ENCODE measurements around the gene IRF2BP2. TPM values are rescaled to one million over a fixed set of nuclear protein-coding genes. Genes with fewer than 3 reads are reported as not detected.

Gene IRF2BP2
- total and polyA plus RNA-seq, 11 donors = 36.1 to 126 (median 80.1) TPM

DNA sequence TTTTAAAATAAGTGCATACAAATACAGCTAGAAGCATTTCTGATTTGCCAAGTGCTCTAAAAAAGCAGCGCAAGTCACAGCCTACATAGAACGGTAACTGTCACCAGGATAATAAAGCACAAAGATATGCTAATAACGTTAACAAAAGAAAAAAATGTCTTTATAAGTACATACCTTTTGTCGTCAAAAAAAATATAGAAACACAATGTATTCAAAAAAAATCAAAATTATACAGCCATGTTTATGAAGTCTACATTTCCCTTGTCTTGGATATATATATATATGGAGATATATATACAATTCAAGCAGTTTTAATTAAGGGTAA lies 3.2 kb downstream of the IRF2BP2 start:
- Histone ChIP-seq H3K9me3 (no peaks in the 10 kb centered on the region), H3K36me3 (peaks cover 3 to 65% (median 36%) of the 10 kb centered on the region in 9 donors), H3K27ac (peak overlapping the region; percentile 88 to 100 (median 99)), H3K4me3 (peak overlapping the region; percentile 64 to 95 (median 85)), H3K27me3 (no peaks in the 10 kb centered on the region), H3K4me1 (peaks cover 14 to 48% (median 29%) of the 10 kb centered on the region in 12 donors)
- no peak for ATAC-seq
- intact Hi-C loops (cut with DNase I) = loop anchor here in 6 of 10 donors (2.0 to 10.0 kb wide), 7 partner anchors 69 to 476 kb away; no protein-coding TSS in a partner anchor
- 0 to 1% (median 0%) methylated on average over 4 of the region's 4 CpGs for WGBS, 4 donors
- DNase-seq = no peak
- TF ChIP-seq, protein P1, sequence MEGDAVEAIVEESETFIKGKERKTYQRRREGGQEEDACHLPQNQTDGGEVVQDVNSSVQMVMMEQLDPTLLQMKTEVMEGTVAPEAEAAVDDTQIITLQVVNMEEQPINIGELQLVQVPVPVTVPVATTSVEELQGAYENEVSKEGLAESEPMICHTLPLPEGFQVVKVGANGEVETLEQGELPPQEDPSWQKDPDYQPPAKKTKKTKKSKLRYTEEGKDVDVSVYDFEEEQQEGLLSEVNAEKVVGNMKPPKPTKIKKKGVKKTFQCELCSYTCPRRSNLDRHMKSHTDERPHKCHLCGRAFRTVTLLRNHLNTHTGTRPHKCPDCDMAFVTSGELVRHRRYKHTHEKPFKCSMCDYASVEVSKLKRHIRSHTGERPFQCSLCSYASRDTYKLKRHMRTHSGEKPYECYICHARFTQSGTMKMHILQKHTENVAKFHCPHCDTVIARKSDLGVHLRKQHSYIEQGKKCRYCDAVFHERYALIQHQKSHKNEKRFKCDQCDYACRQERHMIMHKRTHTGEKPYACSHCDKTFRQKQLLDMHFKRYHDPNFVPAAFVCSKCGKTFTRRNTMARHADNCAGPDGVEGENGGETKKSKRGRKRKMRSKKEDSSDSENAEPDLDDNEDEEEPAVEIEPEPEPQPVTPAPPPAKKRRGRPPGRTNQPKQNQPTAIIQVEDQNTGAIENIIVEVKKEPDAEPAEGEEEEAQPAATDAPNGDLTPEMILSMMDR (IDR thresholded peaks at IDR 0.05) = no peak
- TF ChIP-seq POLR2A (IDR thresholded peaks at IDR 0.05) = no peak

- no peak for TF ChIP-seq POLR2A (IDR thresholded peaks at IDR 0.05)
- TF ChIP-seq, protein P1 (IDR thresholded peaks at IDR 0.05) = peak in 2 of 12 donors; percentile 7 to 22
- Histone ChIP-seq H3K27me3 (no peaks in the 10 kb centered on the region), H3K27ac (peak overlapping the region; percentile 88 to 100 (median 99)), H3K9me3 (no peaks in the 10 kb centered on the region), H3K4me1 (peaks cover 15 to 48% (median 29%) of the 10 kb centered on the region in 12 donors), H3K36me3 (peaks cover 3 to 65% (median 36%) of the 10 kb centered on the region in 9 donors), H3K4me3 (peak overlapping the region; percentile 64 to 95 (median 85))
- ATAC-seq (peak in 1 of 4 donors; percentile 32), DNase-seq (peak in 3 of 5 donors; percentile 47 to 64 (median 64))
- intact Hi-C loops (cut with DNase I) = loop anchor here in 6 of 10 donors (2.0 to 10.0 kb wide), 7 partner anchors 69 to 476 kb away; no protein-coding TSS in a partner anchor
- 0 to 1% (median 1%) methylated on average over 9 of the region's 9 CpGs for WGBS, 4 donors
Observed at GRCh38 chr1:234605983-234606783, 3.8 kb downstream of the IRF2BP2 start.

DNA sequence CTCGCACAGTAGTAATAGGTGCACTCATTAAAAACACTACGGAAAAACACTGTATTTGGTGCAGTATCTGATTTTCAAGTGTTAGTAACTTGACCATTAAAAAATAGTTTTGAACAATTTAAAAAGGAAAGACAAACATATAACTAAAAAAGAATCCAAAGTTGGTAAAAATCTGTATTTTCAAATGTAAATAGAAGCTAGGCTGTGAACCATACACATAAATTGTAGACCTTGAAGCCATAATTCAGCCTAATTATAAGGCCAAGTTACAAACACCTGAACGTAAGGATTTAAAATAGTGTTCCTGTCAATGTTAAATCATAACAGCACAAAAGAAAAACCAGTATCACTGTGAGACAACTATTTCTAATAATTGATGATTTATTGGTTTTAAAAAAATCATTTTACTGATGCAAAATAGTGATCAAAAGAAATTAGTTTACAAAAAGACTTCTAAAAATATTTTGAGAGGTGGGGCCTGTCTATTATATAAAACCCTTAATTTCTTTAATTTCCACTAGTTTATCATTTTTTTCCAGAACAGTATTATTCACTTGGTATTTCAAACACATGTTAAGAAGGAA lies 4.5 kb downstream of the IRF2BP2 start:
- peaks cover 3 to 65% (median 36%) of the 10 kb centered on the region in 9 donors for H3K36me3 ChIP-seq
- H3K27me3 ChIP-seq = no peaks in the 10 kb centered on the region
- WGBS, 4 donors = 0 to 3% (median 1%) methylated on average over 3 of the region's 3 CpGs

GRCh38 chr1:234604495-234605398 lies 5.2 kb downstream of the IRF2BP2 start:
- peaks cover 3 to 65% (median 36%) of the 10 kb centered on the region in 9 donors for H3K36me3 ChIP-seq
- DNase-seq = no peak
- H3K27ac ChIP-seq = peak overlapping the region; percentile 88 to 100 (median 99)
- ATAC-seq = no peak
- H3K4me1 ChIP-seq = peaks cover 23 to 58% (median 37%) of the 10 kb centered on the region in 12 donors
- peak overlapping the region; percentile 64 to 95 (median 85) for H3K4me3 ChIP-seq
- no peaks in the 10 kb centered on the region for H3K9me3 ChIP-seq
- TF ChIP-seq, protein P1 (IDR thresholded peaks at IDR 0.05) = no peak
- TF ChIP-seq POLR2A (IDR thresholded peaks at IDR 0.05) = no peak
- WGBS, 4 donors = 0 to 1% (median 0%) methylated on average over 6 of the region's 6 CpGs
- no peaks in the 10 kb centered on the region for H3K27me3 ChIP-seq
- intact Hi-C loops (cut with DNase I) = loop anchor here in 9 of 10 donors (5.0 to 10.0 kb wide), 10 partner anchors 67 to 478 kb away; no protein-coding TSS in a partner anchor

More for the DNA sequence above, 4.5 kb downstream of the IRF2BP2 start:
- intact Hi-C loops (cut with DNase I) = loop anchor here in 5 of 10 donors (5.0 to 10.0 kb wide), 5 partner anchors 68 to 477 kb away; no protein-coding TSS in a partner anchor
- ATAC-seq (no peak), DNase-seq (no peak)
- Histone ChIP-seq H3K27ac (peak overlapping the region; percentile 88 to 100 (median 99)), H3K9me3 (no peaks in the 10 kb centered on the region), H3K4me1 (peaks cover 19 to 54% (median 34%) of the 10 kb centered on the region in 12 donors), H3K4me3 (peak overlapping the region; percentile 64 to 95 (median 85))
- TF ChIP-seq POLR2A (IDR thresholded peaks at IDR 0.05) = no peak
